ENCODE results near the gene OR10G7.

DNA sequence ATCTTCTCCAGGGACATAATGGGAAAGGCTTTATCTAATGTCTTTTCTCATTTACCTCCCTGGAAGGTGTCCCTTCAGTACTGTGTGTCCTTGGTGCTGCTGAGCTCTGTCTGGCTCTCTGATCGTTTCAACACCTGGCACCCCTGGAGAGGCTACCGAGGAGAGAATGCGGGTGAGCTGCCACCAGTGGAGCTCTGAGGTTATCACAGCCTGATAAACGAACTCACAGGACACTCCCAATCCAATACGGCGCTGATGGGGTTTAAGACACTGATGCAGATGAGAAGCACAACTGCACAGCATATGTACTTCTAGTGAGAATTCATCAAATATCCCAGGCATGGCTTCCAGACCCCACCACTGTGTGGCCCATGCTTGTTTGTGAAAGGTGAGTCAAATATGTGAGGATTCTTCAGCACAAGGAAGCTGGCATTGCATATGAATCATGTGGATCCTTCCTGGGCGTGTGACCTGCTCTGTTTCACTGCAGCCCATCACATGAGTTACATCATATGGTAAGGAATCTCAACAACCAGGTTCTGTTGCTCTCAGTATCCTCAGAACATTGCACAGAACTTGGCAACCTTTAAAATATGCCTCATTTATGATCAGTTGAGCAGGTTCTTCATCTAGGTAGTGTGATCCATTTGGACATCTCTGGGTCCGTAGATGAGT lies 39.3 kb upstream of the OR10G7 start:
- TF ChIP-seq, protein P1, sequence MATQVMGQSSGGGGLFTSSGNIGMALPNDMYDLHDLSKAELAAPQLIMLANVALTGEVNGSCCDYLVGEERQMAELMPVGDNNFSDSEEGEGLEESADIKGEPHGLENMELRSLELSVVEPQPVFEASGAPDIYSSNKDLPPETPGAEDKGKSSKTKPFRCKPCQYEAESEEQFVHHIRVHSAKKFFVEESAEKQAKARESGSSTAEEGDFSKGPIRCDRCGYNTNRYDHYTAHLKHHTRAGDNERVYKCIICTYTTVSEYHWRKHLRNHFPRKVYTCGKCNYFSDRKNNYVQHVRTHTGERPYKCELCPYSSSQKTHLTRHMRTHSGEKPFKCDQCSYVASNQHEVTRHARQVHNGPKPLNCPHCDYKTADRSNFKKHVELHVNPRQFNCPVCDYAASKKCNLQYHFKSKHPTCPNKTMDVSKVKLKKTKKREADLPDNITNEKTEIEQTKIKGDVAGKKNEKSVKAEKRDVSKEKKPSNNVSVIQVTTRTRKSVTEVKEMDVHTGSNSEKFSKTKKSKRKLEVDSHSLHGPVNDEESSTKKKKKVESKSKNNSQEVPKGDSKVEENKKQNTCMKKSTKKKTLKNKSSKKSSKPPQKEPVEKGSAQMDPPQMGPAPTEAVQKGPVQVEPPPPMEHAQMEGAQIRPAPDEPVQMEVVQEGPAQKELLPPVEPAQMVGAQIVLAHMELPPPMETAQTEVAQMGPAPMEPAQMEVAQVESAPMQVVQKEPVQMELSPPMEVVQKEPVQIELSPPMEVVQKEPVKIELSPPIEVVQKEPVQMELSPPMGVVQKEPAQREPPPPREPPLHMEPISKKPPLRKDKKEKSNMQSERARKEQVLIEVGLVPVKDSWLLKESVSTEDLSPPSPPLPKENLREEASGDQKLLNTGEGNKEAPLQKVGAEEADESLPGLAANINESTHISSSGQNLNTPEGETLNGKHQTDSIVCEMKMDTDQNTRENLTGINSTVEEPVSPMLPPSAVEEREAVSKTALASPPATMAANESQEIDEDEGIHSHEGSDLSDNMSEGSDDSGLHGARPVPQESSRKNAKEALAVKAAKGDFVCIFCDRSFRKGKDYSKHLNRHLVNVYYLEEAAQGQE (IDR thresholded peaks at IDR 0.05; ENCODE audit: borderline replicate concordance) = no peak
- TF ChIP-seq SMC3 (conservative IDR thresholded peaks at IDR 0.05; ENCODE audit: poor library complexity) (no peak), EZH2 (IDR thresholded peaks at IDR 0.05; ENCODE audit: borderline replicate concordance, insufficient read depth, low read length, poor library complexity, severe bottlenecking) (no peak), CTCF (IDR thresholded peaks at IDR 0.05; ENCODE audit: poor library complexity, severe bottlenecking) (no peak), EP300 (conservative IDR thresholded peaks at IDR 0.05; ENCODE audit: poor library complexity, severe bottlenecking) (no peak), TAF1 (IDR thresholded peaks at IDR 0.05; ENCODE audit: low read depth) (no peak), MXI1 (conservative IDR thresholded peaks at IDR 0.05; ENCODE audit: poor library complexity, severe bottlenecking) (no peak), POLR2AphosphoS5 (IDR thresholded peaks at IDR 0.05) (no peak)
